Measurements from ENCODE around the gene MYH13.
A peak's percentile ranks its signal among the peaks of the same experiment; 100 is the strongest.

MYH13 gene

DNA sequence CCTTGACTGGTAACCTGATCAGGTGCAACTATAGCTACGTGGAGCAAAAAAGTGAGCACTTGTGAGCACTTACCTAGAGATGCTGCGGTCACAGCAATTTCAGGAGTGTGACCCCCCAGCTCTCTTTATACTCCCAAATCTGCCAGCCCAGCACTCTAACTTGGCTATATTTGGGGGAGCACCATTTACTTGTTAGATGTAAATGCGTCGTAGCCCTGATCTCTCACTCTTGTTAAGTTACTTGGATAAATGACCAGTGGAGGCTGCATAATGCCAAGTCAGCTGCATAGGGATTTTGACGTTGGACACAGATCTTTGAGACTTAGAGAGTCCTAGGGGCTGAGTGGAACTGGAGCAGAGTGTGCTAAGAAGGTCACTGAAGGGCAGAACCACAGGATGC lies at the start of gene MYH13:
TSS of gene MYH13 (minus strand) at position 101 of the 400 bp plus-strand sequence. CDS start 8,476 bp downstream, outside the sequence.
- DNase-seq (ENCODE audit: low read depth in 2 of 2) = no peak

DNA sequence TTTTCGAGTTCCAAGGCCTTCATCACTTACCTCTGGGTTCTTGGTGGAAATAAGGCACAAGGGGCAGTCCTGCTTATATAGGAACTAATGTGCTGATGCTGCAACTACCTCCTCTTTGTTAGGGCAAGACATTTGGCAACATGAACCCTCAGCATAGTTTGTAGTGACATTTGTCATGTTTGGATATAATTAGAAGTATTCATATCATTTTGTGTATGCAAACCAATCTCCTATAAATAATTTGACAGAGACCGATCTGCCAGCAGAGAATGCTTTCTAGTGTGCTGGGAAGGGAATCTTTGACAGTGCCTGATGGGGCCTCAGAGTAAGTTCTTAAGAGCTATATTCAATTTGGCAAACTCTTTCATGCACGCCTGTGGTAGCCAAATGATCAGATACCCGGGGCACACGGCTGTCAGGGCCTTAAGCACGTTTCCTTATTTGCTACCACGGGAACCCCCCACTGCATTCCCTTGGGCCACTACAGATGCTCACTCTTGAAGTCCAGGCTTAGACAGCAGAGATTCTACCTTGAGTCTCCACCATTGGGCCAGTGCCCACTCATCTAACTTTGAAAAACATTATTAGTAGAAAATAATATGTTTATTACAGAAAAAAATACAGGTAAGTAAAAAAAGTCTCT lies 49.2 kb upstream of the MYH13 start, which contains the start of gene MYH8:
TSS of gene MYH8 (minus strand) at position 51 of the 643 bp plus-strand sequence. CDS start 1,723 bp downstream, outside the sequence.
- DNase-seq (ENCODE audit: low read depth in 2 of 2) = no peak

DNA sequence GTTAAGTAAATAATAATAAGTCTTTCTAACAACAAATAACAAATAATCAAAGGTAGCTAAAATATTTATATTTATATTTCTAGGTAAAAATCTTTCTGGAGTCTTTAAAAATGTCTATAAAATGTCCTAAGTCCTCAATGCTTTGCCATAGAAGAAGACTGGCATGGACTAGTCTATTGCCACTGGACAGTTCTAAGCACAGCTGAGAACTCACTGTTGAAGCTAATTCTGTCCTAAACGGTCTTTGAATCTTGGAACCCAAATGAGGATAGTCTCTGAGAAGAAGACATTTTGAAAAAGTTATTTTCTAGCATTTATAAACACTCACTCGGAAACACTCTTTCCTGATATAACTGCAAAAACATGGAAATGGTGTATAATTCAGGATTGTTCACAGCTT lies 48.4 kb upstream of the MYH13 start:
- DNase-seq (ENCODE audit: low read depth in 2 of 2) = no peak

DNA sequence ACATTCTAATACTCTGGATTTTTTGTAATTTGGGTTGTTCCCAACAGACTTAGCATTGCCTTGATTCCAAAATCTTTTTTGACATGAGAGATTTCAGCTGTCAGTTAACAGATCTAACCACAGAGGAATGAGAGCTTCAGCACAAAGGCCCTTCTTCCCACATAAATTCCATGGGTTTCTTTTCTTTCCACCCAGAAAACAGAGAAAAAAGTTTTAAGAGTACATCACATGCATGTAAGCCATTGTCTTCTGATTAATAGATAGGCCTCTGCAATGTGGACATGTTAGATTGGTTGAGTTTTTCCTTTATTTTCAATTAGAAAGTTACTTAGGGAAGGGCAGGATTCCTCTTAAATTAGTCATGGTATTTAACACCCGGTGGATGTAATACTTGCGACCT lies 48.0 kb upstream of the MYH13 start:
- DNase-seq (ENCODE audit: low read depth in 2 of 2) = no peak

DNA sequence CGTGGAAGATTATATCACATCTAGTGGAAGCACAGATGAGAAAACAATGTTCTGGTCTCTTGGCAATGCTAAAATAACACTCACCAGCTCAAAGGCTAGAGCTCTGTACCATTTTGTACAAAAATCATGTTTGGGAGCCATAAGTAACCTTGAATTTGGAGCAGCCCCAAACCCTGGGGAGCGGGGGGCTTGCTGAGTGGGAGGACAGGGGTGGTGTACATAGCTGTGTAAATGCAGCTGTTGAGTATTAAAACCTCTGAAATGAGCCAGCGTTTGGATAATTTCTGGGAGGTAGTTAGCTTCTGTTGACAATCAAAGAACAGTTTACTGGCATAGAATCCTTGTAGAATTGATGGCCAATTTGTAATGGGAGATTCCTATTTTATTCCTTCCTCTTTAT lies 44.6 kb upstream of the MYH13 start:
- no peak for DNase-seq (ENCODE audit: low read depth in 2 of 2)

DNA sequence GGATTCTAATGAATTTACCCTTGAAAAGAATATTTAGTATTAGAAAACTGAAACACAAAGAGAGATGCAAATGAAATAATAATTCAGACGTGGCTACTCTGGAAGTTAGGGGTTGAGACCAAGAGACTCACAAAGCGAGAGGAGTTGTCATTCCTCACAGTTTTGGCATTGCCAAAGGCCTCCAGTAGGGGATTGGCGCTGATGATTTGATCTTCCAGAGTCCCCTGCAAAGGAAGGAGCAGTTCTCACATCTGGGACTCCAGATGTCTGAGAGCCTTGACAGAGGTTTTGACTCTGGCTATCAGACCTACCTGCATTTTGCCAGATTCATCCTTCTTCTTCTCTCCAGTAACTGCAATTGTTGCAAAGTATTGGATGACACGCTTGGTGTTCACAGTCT lies 42.4 kb upstream of the MYH13 start:
- no peak for DNase-seq (ENCODE audit: low read depth in 2 of 2)

DNA sequence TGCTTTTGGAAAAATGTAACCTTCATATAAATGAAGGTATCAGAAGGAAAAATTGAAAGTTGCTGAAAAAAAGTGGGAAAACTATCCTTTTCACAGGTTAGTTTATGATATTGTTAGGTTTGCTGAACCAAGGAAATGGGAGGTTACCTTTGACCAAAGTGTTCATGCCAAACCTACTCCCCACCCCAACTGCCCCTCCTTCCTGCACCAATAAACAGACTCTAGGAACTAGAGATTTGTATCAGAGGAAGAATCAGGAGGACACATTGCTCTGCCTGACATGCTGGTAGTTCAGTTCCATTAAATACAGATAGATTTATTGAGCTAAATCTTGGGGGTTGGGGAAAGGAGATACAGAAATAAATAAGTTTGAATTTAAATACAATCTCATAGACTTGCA lies 30.8 kb upstream of the MYH13 start:
- DNase-seq (ENCODE audit: low read depth in 2 of 2) = no peak

DNA sequence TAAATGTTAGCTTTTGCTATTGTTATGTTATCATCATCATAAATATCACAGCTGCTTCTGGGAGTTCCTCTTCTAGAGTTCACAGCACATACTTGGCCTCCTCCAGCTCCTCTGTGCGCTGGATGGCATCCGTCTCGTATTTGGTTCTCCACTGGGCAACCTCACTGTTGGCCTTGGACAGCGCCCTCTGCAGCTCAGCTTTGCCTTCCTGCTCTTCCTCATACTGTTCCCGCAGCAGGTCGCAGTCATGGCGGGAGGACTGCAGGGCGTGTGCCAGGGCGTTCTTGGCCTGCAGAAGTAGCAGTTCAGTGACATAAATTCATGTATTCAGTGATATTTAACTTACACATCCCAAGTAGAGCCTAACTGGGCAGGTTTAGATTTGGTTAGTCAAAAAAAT lies 25.5 kb upstream of the MYH13 start:
- DNase-seq (ENCODE audit: low read depth in 2 of 2) = no peak

DNA sequence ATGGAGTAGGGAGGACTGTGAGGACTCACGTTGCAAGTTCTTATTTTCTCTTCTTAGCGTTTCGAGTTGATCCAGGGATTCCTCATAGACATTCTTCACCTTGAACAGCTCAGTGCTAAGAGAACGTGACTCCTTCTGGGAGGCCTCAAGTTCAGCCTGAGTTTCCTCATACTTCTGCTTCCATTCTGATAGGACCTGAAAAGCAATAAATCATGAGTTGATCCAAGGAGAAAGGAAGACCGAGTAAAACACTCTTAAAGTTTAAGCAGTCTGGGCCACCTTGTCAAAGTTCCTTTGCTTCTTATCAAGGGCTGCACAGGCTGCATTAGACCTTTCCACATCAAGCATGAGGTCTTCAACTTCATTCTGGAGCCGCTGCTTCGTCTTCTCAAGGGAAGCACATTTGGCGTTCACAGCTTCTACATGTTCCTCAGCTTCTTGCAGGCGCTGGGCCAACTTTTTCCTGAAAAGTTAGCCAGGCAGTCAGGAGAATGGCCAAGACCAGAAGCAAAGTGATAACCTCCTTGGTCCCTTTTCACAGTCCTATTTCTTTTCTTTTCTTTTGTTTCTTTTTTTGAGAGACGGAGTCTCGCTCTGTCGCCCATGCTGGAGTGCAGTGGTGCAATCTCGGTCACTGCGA lies 23.8 kb upstream of the MYH13 start:
- DNase-seq (ENCODE audit: low read depth in 2 of 2) = no peak

DNA sequence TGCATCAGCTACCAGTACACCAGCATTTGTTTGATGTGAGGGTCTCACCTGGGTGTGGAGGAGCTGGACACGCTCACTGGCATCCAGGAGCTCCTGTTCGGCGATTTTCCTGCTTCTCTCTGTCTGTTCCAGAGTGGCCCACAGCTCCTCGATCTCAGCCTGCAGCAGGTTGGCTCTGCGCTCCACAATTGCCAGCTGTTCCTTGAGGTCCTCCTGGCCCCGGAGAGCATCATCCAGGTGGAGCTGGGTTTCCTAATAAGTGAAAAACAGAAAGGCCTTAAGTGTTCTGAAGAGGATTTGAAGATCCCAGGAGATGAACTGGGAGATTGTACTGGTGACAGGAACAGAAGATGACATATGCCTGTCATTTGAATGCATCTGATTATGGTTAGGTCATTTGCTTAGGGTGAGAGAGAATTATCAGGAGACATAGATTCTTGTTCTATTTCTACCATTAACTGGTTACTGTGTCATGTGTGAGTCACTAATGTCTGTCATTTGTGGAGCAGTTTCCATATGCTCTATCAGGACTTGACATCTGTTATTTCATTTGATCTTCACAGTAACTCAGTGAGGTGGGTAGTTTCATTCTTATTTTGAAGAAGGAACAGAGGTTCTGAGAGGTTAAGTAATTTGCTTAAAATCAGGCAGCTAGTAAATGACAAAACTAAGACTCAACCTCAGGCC lies 21.5 kb upstream of the MYH13 start:
- no peak for DNase-seq (ENCODE audit: low read depth in 2 of 2)

DNA sequence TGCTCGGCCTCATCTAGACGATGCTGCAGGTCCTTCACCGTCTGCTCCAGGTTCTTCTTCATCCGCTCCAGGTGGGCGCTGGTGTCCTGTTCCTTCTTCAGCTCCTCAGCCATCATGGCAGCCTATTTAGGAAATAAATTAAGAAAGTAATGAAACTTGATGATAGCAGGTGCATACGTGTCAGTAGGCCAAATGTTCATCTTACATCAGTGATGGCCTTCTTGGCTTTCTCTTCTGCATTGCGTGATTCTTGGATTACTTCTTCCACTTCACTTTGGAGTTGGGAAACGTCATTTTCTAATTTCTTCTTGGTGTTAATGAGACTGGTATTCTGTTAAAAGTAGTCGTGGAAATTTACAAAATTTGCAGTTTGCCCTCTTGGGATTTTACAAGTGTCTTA lies 20.1 kb upstream of the MYH13 start:
- DNase-seq (ENCODE audit: low read depth in 2 of 2) = no peak

DNA sequence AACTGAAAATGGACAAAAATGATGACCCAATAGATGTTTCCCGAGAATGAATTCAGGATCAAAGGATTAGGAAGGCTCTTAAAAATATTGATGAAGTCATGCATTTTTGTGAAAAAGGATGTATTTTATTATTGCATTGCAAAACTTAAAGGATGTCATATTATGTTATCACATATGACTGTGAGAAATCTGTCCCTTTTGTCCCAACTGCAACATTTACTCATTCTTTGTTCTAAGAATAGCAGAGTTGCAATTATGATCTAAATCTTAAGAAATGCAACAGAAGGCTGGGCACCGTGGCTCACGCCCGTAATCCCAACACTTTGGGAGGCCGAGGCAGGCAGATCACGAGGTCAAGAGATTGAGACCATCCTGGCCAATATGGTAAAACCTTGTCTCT lies 13.1 kb upstream of the MYH13 start:
- DNase-seq (ENCODE audit: low read depth in 2 of 2) = no peak

DNA sequence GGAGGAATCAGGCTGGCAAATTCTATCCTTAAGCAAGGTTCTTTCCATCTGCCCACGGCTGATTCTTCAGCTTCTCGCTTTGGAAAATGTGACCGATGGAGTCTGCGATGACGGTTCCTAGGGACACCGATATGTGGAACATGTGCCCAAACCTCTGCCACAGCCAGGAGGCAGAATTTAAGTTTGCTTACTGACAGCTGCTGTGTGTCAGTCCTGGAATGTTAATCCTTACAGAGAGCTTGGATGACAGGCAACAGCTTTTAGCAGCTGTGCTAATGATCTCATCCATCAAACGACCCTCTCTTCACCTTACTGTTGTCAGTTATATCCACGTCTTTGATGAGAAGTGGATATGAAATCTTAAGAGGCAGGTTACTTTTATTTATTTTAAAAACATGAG lies 11.4 kb upstream of the MYH13 start:
- DNase-seq (ENCODE audit: low read depth in 2 of 2) = no peak

DNA sequence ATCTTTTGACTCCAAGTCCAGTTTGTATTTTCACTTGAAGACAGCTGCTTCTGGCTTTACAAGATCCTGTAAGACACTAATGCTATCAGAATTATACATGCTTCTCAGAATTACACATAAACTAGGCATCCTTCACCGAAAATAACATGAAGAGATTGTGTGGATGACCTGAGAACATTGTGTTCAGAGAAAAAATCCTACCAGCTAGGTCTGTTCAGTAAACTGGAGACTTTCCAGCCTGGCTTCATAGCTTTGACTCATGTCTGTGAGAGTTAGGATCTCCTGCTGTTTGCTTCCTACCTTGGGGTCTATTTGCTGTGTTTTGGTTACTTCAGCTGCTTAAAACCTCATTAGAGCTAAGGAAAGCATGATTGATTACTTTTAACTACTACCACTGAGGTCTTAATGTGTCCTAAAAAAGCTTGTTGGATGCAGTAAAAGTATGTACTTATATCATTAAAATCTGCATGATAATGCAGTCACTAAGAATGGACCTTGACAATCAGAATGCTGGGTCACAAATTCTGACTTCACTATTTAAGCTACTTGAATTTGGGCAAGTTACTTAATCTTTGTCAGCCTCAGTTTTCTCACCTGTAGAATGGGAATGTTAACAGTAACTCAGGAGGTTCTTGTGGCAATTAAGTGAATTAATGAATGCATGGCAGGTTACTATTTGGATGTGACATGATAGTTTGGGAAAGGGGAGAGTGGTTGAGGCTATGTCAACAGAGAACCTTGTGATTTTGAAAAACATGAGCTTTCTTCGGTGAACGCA lies 8.0 kb upstream of the MYH13 start:
- no peak for DNase-seq (ENCODE audit: low read depth in 2 of 2)

DNA sequence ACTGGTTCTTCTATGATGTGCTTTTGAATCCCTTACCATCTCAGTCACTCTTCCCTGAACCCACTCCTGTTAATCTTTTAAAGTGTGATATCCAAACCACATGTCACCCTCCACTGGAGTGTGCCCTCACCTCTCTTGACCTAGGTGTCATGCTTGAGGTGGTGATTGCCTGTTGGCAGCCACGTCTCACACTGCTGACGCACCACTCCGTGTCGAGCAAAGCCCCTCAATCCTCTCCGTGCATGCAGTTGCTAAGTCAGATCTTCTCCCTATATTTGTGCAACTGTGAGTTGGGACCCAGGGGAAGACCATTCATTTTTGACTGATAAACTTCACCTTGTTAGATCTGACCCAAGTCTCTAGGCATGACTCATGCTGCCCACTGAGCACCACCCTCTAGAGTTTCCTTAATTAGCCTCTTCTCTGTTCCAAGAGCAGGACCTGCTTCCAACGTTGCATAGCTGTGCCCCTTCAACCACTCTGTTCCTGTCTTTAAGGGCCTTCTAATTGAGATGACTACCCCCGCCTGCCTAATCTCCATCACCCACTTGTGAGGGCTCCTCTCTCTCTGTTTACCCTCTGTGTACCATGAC lies 2.7 kb downstream of the MYH13 start:
- DNase-seq (ENCODE audit: low read depth in 2 of 2) = no peak

DNA sequence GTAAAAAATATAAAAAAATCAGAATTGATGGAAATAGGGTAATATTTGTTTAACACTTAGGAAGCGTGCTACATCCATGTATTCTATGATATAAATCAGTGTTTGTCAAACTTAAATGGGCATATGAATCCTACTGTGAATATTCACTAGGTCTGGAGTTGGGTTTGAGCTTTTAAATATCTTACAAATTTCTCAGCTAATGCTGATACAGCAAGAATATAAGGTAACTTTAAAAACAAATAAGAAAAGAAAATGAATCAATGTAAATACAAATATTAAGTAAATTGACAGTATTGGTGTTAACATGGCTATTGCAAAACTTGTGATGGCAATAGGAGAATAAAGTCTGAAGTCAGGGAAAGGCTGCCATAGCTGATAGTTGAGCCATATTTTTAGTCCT lies 3.6 kb downstream of the MYH13 start:
- no peak for DNase-seq (ENCODE audit: low read depth in 2 of 2)

DNA sequence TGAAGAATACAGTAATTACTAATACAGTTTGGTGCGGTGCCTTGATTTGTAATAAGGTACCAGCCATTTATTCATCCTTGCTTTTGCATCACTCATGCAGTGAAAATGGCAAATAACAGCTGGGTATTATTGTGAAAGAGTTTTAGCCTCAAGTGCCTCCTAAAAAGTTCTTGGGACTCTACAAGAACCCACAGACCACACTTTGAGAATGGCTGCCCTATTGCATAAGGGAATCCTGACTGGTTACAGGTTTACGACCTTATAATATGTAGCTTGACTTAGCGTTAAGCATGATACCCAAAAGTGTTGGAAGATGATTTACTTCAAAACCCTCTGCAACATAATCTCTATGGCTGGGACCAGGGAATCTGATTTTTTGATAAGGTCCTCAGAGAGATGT lies 4.2 kb downstream of the MYH13 start:
- DNase-seq (ENCODE audit: low read depth in 2 of 2) = no peak

DNA sequence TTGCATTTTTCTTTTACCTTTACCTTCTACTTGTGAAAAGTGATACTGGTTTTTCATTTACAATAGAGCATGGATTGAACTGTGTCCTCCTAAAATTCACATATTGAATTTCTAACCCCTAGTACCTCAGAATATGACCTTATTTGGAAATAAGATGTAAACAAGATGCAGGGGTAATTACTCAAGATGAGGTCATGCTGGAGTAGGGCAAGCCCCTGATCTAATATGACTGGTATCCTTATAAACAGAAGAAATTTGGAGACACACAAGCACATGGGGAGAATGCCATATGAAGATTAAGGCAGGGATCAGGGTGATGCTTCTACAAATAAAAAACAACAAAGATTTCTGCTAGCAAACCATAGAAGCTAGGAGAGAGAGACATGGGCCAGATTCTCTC lies 12.2 kb downstream of the MYH13 start:
- no peak for DNase-seq (ENCODE audit: low read depth in 2 of 2)

DNA sequence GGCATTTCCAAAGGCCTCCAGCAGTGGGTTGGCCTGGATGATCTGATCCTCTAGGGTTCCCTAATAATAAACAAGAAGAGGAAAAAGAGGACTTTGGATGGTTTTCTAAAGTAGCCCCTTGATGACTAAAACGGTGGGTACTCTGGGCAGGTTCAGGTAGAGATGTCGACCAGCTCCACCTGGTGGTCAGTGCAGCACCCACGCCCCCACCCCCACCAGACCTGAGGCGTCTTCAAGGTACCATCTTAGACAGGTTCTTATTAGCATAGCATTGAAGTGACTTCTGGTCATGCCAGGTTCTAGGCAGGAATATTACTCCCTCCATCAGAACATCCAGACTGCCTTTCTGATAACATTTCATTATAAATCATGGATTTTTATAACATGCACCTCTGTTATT lies 15.0 kb downstream of the MYH13 start:
- peak; percentile 1 for DNase-seq (ENCODE audit: low read depth in 2 of 2)

DNA sequence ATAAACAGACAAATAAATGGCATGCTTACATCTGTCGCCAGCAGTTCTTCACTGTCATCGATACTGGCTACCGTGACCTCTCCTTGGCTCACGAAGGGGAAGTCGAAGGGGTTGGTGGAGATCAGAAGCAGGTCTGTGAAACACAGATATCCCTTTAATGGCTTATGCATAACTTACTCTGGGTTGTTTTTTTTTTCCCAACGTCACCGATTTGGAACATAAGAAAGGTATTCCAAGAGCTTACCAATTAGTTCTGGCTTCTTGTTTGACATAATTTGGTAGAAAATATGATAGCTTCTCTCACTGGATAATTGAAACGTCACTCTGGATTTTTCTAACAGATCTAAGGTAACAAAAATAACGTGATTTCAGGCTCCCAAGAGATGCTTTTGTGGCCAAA lies 18.2 kb downstream of the MYH13 start:
- no peak for DNase-seq (ENCODE audit: low read depth in 2 of 2)

DNA sequence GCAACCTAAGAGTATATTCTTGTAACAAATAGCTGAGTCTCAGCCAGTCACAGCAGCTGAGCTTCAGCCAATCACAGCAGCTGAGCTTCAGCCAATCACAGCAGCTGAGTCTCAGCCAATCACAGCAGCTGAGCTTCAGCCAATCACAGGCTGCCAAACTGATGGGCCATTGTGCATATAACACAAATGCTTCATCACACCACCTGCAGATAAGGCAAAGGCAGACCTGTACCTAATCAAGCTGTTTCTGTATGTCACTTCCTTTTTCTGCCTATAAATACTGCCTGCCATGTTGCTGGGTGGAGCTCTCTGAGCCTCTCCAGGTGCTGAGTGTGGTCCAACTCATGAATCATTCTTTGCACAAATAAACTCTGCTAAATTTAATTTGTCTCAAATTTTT lies 19.9 kb downstream of the MYH13 start:
- no peak for DNase-seq (ENCODE audit: low read depth in 2 of 2)

DNA sequence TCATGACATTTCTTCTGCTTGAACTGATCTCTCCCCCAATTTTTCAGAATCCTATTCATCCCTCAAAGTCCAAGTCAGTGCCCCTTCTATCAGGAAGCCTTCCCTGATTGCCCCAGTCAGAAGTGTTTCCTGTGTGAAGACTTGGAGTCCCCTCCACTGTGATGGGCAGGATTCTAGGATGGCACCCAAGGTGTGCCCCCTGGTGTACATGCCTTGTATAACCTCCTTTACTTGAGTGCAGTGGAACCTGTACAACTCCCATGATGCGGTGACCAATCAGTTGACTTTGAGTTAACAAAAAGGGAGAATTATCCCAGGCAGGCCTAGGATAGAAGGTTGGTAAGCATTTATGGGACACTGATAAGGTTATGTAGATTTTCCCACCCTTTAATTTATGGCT lies 23.4 kb downstream of the MYH13 start:
- DNase-seq (ENCODE audit: low read depth in 2 of 2) = no peak

Measured in stimulated activated CD4-positive, alpha-beta T cell treated with anti-CD3 and anti-CD28 coated beads, Interleukin-1b, Interleukin-23, amount 100 ng/mL, for 4 hours (primary cell).